Hepatocyte (in vitro differentiated cells): Measurements from ENCODE around the gene MLYCD. TPM values are rescaled to one million over a fixed set of nuclear protein-coding genes. Genes with fewer than 3 reads are reported as not detected.

Experiments
- DNase-seq: peaks from one replicate; pipeline ENCODE4 v3.0.0-alpha.2; 2016; ENCODE audit warnings: low spot score
- H2AFZ ChIP-seq: fragments of 200-600 bp; sonication (generic); 2 replicates; pipeline ENCODE4 v1.6.0; 2016; ENCODE audit warnings: antibody characterized with exemption, mild to moderate bottlenecking
- H3K27ac ChIP-seq: fragments of 200-600 bp; sonication (generic); 2 replicates; pipeline ENCODE4 v1.5.1; 2016; ENCODE audit warnings: mild to moderate bottlenecking
- H3K27me3 ChIP-seq: fragments of 200-600 bp; sonication (generic); 2 replicates; pipeline ENCODE4 v1.6.1; 2016
- H3K36me3 ChIP-seq: fragments of 200-600 bp; sonication (generic); replicated peaks from 2 replicates; pipeline ENCODE4 v1.5.1; 2016; ENCODE audit warnings: low read depth; ENCODE audit not compliant: insufficient read depth
- H3K4me1 ChIP-seq: fragments of 200-600 bp; sonication (generic); 2 replicates; pipeline ENCODE4 v1.5.1; 2016; ENCODE audit warnings: mild to moderate bottlenecking, moderate library complexity; ENCODE audit not compliant: insufficient read depth
- H3K4me2 ChIP-seq: fragments of 200-600 bp; sonication (generic); 2 replicates; pipeline ENCODE4 v1.6.0; 2016
- H3K4me3 ChIP-seq: fragments of 200-600 bp; sonication (generic); 2 replicates; pipeline ENCODE4 v1.5.1; 2016; ENCODE audit warnings: mild to moderate bottlenecking
- H3K79me2 ChIP-seq: fragments of 200-600 bp; sonication (generic); 2 replicates; pipeline ENCODE4 v1.6.0; 2017; ENCODE audit warnings: mild to moderate bottlenecking
- H3K9me2 ChIP-seq: fragments of 200-600 bp; sonication (generic); replicated peaks from 2 replicates; pipeline ENCODE4 v1.6.0; 2017; ENCODE audit warnings: mild to moderate bottlenecking; ENCODE audit not compliant: insufficient read depth
- H3K9me3 ChIP-seq: fragments of 200-600 bp; sonication (generic); 2 replicates; pipeline ENCODE4 v1.5.1; 2016; ENCODE audit warnings: low read depth, mild to moderate bottlenecking
- H4K20me1 ChIP-seq: fragments of 200-600 bp; sonication (generic); 2 replicates; pipeline ENCODE4 v1.6.0; 2016; ENCODE audit warnings: mild to moderate bottlenecking; ENCODE audit not compliant: insufficient read depth, poor library complexity, severe bottlenecking
- CTCF ChIP-seq: fragments of 200-600 bp; sonication (generic); IDR thresholded peaks from 2 replicates; pipeline ENCODE4 v1.5.1; 2016; ENCODE audit warnings: antibody characterized with exemption, mild to moderate bottlenecking; ENCODE audit not compliant: poor library complexity
- EZH2 ChIP-seq: fragments of 200-600 bp; sonication (generic); IDR thresholded peaks from 2 replicates; pipeline ENCODE4 v1.6.1; 2016; ENCODE audit warnings: antibody characterized with exemption, mild to moderate bottlenecking, borderline replicate concordance
- EZH2phosphoT487 ChIP-seq: fragments of 200-600 bp; sonication (generic); IDR thresholded peaks from one replicate; pipeline ENCODE4 v1.6.1; 2018; ENCODE audit warnings: antibody characterized with exemption, mild to moderate bottlenecking, low read depth, moderate library complexity; ENCODE audit not compliant: unreplicated experiment, severe bottlenecking
- WGBS: methylation state at CpG from one replicate; pipeline ENCODE4 v1.1.6; 2016; ENCODE audit warnings: low lambda C conversion rate; ENCODE audit errors: missing lambda C conversion rate; 5-methylcytosine and 5-hydroxymethylcytosine counted together
- polyA plus RNA-seq: library from polyadenylated mRNA; unstranded; fragments of >200 nt; fragmentation: Nextera tagmentation; extraction: Ambion mirVana; gene quantifications from 2 replicates; pipeline ENCODE4 v1.2.1, GENCODE V29; 2016
- total RNA-seq: library from RNA; depleted of rRNA; stranded (reverse); fragments of >200 nt; gene quantifications from 2 replicates; pipeline ENCODE4 v1.2.3, GENCODE V29; 2014

Gene MLYCD
- total and polyA plus RNA-seq, 2 experiments from 2014 or later = 6.3 to 10.1 TPM

GRCh38 chr16:83924686-83925085 lies 25.8 kb downstream of the MLYCD start:
- no peaks in the 10 kb centered on the region for H3K36me3 ChIP-seq
- no peak for TF ChIP-seq EZH2
- TF ChIP-seq EZH2phosphoT487 = no peak
- no peak for TF ChIP-seq CTCF
- H4K20me1 ChIP-seq = no peaks in the 10 kb centered on the region
- WGBS = 92% methylated on average over 13 of the region's 13 CpGs
- H3K9me2 ChIP-seq = no peaks in the 10 kb centered on the region
- H3K4me2 ChIP-seq = no peak overlapping the region
- H3K4me3 ChIP-seq = no peak overlapping the region
- no peaks in the 10 kb centered on the region for H3K9me3 ChIP-seq
- H3K27me3 ChIP-seq = no peaks in the 10 kb centered on the region
- H2AFZ ChIP-seq = no peak overlapping the region
- DNase-seq = no peak
- no peaks in the 10 kb centered on the region for H3K79me2 ChIP-seq
- H3K4me1 ChIP-seq = peaks cover 4% of the 10 kb centered on the region
- no peak overlapping the region for H3K27ac ChIP-seq

- no peak for TF ChIP-seq CTCF
- no peak for TF ChIP-seq EZH2phosphoT487
- no peak for TF ChIP-seq EZH2
- Histone ChIP-seq H3K9me2 (no peaks in the 10 kb centered on the region), H3K4me3 (no peak overlapping the region), H3K27me3 (no peaks in the 10 kb centered on the region), H3K27ac (no peak overlapping the region), H3K4me1 (peaks cover 4% of the 10 kb centered on the region), H4K20me1 (no peaks in the 10 kb centered on the region), H2AFZ (no peak overlapping the region), H3K9me3 (no peaks in the 10 kb centered on the region), H3K36me3 (no peaks in the 10 kb centered on the region), H3K79me2 (no peaks in the 10 kb centered on the region), H3K4me2 (no peak overlapping the region)
- DNase-seq = no peak
- 96% methylated on average over 12 of the region's 12 CpGs for WGBS
Measured at GRCh38 chr16:83925095-83925905, 26.4 kb downstream of the MLYCD start.

GRCh38 chr16:83925957-83926725 lies 27.2 kb downstream of the MLYCD start:
- Histone ChIP-seq H3K4me1 (peaks cover 4% of the 10 kb centered on the region), H3K4me3 (no peak overlapping the region), H2AFZ (no peak overlapping the region), H4K20me1 (no peaks in the 10 kb centered on the region), H3K36me3 (no peaks in the 10 kb centered on the region), H3K9me2 (no peaks in the 10 kb centered on the region), H3K4me2 (no peak overlapping the region), H3K9me3 (no peaks in the 10 kb centered on the region), H3K27me3 (no peaks in the 10 kb centered on the region), H3K27ac (no peak overlapping the region), H3K79me2 (no peaks in the 10 kb centered on the region)
- 68% methylated on average over 27 of the region's 27 CpGs for WGBS
- TF ChIP-seq CTCF (no peak), EZH2phosphoT487 (no peak), EZH2 (no peak)
- DNase-seq = no peak
